Urinary bladder (tissue), 4 donors: Measurements from ENCODE around the gene MYO10. TPM values are rescaled to one million over a fixed set of nuclear protein-coding genes. Genes with fewer than 3 reads are reported as not detected.
"Not testable (repeated sequence)": the region's sequence is repeated elsewhere in the genome, so short reads cannot be mapped to it uniquely, and the experiment has no call there.

Experiments
- DNase-seq: peaks from one replicate; pipeline ENCODE4 v3.0.0-alpha.2; 2015; ENCODE audit errors: extremely low spot score
- H3K27ac ChIP-seq: one replicate; pipeline ENCODE4 v1.5.1; 2013; ENCODE audit warnings: low read depth, mild to moderate bottlenecking, moderate library complexity
- H3K36me3 ChIP-seq: one replicate; pipeline ENCODE4 v1.6.1; 2013; ENCODE audit warnings: mild to moderate bottlenecking, moderate library complexity; ENCODE audit not compliant: insufficient read depth
- H3K4me1 ChIP-seq: one replicate; pipeline ENCODE4 v1.6.1; 2013; ENCODE audit warnings: mild to moderate bottlenecking, moderate library complexity; ENCODE audit not compliant: insufficient read depth
- H3K4me3 ChIP-seq: one replicate; pipeline ENCODE4 v1.5.1; 2013; ENCODE audit warnings: low read depth, low read length
- WGBS: extraction: QIAGEN DNeasy Blood & Tissue Kit; methylation state at CpG from one replicate; pipeline ENCODE4 v1.1.7; 2013; 5-methylcytosine and 5-hydroxymethylcytosine counted together
- polyA plus RNA-seq: library from polyadenylated mRNA; stranded (reverse); fragments of 200-250 nt; gene quantifications from one replicate; pipeline ENCODE4 v1.2.3, GENCODE V29; 2013
- total RNA-seq: library from RNA; depleted of rRNA; stranded (reverse); fragments of >200 nt; gene quantifications from one replicate; pipeline ENCODE4 v1.2.3, GENCODE V29; 2014
- donor health status: healthy with polysubstance abuse.
- donor health status: healthy.

The MYO10 gene
- total and polyA plus RNA-seq, 2 donors: 4.3 to 21.3 TPM

DNA sequence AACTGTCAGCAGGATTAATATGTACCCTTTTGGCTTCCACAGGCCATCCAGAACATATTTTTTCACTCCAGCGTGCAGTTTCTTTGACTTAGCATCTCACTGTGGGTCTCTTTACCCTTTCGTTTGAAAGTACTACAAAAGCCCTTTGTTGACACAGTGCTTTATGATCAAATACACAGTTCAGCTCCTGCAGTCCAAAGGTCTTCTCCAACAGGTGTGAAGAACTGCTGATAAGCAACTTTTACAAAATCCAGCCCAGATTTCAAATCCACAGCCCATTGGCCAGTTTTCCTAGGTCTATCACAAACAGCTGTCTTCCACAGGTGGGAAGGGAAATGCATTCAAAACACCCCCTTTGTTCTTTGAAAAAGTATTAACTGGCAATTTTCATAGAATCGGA lies 54.8 kb downstream of the MYO10 start:
- WGBS: 77% methylated on average over 3 of the region's 3 CpGs
- Histone ChIP-seq H3K4me1 (no peaks in the 10 kb centered on the region), H3K36me3 (no peaks in the 10 kb centered on the region), H3K27ac (no peak overlapping the region), H3K4me3 (no peak overlapping the region)
- DNase-seq: no peak

DNA sequence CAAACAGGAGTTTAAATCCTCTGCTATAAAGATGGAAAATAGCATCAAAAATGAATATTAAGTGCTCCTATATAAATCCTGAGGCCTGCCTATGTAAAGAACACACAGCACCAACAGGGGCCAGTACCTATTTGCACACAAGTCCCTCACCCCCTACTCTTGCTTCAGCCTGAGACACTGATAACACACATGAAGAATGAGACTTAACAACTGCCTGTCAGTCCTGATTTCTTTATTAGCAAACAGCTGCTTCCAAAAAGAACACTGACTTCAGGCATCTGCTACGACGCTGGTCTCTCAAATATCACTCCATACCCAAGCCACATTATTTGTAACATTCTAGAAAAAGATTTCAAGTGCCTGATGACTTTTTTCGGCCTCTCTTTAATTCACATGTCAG lies 55.5 kb downstream of the MYO10 start:
- 89% methylated on average over 3 of the region's 3 CpGs for WGBS
- no peak overlapping the region for H3K27ac ChIP-seq
- no peaks in the 10 kb centered on the region for H3K36me3 ChIP-seq
- no peak overlapping the region for H3K4me3 ChIP-seq
- H3K4me1 ChIP-seq: no peaks in the 10 kb centered on the region
- no peak for DNase-seq

DNA sequence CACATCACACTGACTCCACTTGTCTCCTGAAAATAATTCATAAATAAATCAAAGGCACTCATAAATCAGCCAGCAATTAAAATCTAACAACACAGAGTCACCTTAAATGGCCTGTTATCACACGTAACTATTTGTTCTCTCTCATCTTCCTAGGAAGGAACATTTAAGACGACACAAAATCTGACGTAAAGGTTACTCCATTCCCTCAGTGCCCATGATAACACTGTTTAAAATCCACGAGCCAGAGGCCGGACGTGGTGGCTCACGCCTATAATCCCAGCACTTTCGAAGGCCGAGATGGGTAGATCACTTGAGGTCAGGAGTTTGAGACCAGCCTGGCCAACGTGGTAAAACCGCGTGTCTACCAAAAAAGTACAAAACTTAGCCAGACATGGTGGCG lies 56.4 kb downstream of the MYO10 start:
- 94% methylated on average over 13 of the region's 13 CpGs for WGBS
- no peak for DNase-seq
- no peaks in the 10 kb centered on the region for H3K36me3 ChIP-seq
- no peaks in the 10 kb centered on the region for H3K4me1 ChIP-seq
- no peak overlapping the region for H3K4me3 ChIP-seq
- H3K27ac ChIP-seq: no peak overlapping the region

- DNase-seq: no peak
- Histone ChIP-seq H3K4me1 (no peaks in the 10 kb centered on the region), H3K4me3 (no peak overlapping the region), H3K27ac (no peak overlapping the region), H3K36me3 (no peaks in the 10 kb centered on the region)
- 94% methylated on average over 1 of the region's 1 CpG for WGBS
Observed at GRCh38 chr5:16879191-16879590, 56.9 kb downstream of the MYO10 start.

GRCh38 chr5:16877267-16877935 lies 58.7 kb downstream of the MYO10 start:
- no peak for DNase-seq
- Histone ChIP-seq H3K4me3 (no peak overlapping the region), H3K4me1 (no peaks in the 10 kb centered on the region), H3K27ac (no peak overlapping the region), H3K36me3 (no peaks in the 10 kb centered on the region)
- 64% methylated on average over 9 of the region's 9 CpGs for WGBS

DNA sequence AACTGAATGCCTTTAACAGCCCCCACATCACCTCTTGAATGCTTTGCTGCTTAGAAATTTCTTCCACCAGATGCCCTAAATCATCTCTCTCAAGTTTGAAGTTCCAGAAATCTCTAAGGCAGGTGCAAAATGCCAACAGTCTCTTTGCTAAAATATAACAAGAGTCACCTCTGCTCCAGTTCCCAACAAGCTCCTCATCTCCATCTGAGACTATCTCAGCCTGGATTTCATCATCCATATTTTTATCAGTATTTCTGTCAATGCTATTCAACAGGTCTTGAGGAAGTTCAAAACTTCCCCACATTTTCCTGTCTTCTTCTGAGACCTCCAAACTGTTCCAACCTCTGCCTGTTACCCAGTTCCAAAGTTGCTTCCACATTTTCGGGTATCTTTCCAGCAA lies 61.7 kb downstream of the MYO10 start:
- not testable (repeated sequence) for H3K27ac ChIP-seq, H3K36me3 ChIP-seq, DNase-seq, H3K4me1 ChIP-seq, H3K4me3 ChIP-seq
- WGBS: 90% methylated on average over 1 of the region's 1 CpG

DNA sequence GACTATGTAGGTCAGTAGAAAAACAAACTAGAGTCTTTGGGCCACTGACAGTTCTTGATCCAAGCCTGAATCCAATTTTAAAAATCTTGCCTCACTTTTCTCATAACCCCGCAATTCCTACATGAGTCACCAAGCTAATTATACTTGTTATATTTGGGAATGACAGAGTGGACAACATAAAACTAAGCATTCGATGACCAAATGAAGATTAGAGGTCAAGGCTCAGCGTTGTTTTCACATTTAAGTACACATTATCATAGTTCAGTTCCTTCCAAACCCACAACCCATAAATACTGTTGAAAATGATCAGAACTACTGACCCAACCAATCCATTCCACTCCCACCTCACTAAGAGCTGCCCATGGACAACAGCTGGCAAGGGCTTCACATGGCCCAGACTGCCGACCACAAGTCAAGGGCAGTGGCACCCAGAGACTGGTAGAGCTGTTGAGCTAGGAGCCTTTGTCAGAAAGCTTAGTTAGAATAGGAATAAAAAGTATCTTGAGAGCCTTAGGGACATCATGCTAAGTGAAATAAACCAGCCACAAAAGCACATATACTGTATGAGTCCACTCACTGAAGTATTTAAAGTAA lies 64.2 kb downstream of the MYO10 start:
- H3K27ac ChIP-seq: no peak overlapping the region
- 79% methylated on average over 4 of the region's 4 CpGs for WGBS
- H3K36me3 ChIP-seq: no peaks in the 10 kb centered on the region
- H3K4me3 ChIP-seq: no peak overlapping the region
- peaks cover 1% of the 10 kb centered on the region for H3K4me1 ChIP-seq
- no peak for DNase-seq

DNA sequence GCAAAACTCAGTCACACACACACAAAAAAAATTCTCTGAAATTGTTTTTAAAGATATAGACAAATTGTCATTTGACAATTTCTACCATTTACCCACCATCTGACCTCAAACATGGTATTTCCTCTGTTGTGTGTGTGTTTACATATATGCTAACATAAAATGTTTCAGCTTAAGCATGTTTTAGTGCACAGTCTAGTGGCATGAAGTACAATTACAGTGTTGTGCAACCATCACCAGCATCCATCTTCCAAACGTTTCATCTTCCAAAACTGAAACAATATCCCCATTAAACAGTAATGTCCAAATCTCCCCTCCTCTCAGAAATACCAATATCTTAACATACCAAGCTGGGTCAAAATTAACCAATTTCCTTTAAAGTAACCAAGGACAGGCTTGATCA lies 65.2 kb downstream of the MYO10 start:
- Histone ChIP-seq H3K27ac (no peak overlapping the region), H3K4me3 (no peak overlapping the region), H3K36me3 (no peaks in the 10 kb centered on the region), H3K4me1 (peaks cover 1% of the 10 kb centered on the region)
- 74% methylated on average over 1 of the region's 1 CpG for WGBS
- DNase-seq: no peak

GRCh38 chr5:16869821-16870796 lies 66.0 kb downstream of the MYO10 start:
- DNase-seq: no peak
- whole genome bisulfite sequencing: 91% methylated on average over 15 of the region's 15 CpGs
- H3K27ac ChIP-seq: no peak overlapping the region
- H3K4me3 ChIP-seq: no peak overlapping the region
- H3K4me1 ChIP-seq: peaks cover 1% of the 10 kb centered on the region
- H3K36me3 ChIP-seq: no peaks in the 10 kb centered on the region

GRCh38 chr5:16867577-16867953 lies 68.5 kb downstream of the MYO10 start:
- Histone ChIP-seq H3K27ac (no peak overlapping the region), H3K36me3 (no peaks in the 10 kb centered on the region), H3K4me1 (peaks cover 1% of the 10 kb centered on the region), H3K4me3 (no peak overlapping the region)
- 94% methylated on average over 3 of the region's 3 CpGs for WGBS
- no peak for DNase-seq

DNA sequence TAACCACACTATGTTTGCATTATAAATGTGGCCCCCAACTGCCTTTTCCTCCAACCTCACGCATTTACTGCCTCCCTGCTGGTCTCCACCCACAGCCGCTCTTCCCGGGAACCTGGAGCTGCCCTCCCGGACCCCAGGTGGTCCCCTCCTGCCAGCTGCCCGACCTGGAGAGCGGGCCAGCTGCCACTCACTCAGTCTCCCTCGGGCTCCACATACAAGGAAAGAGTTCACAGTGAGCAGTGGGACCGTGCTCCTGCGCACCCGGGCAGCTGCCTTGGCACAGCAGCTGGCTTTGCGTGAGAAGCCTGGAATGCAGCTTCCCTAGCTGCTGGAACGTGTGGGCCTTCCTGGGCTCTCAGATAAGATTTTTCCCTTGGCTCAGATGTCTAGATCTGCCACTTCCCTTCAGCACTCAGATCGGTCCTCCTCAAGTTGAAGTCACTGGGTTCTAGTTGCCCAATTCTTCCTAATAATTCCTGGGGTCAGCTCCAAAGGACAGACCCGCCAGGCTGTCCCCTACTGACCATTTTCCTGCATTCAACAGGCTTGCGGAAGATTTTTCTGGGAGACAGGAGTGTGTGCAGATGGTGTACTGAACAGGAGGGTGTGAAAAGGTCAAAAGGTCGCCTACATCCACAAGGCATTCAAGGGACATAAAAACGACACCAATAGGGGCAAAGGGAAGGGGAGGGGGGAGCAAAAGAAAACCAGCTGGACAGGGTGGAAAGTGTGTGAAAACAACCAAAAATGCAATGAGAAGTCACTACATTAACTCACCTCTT lies 69.1 kb downstream of the MYO10 start:
- WGBS: 69% methylated on average over 17 of the region's 17 CpGs
- no peak overlapping the region for H3K27ac ChIP-seq
- peaks cover 1% of the 10 kb centered on the region for H3K4me1 ChIP-seq
- no peak overlapping the region for H3K4me3 ChIP-seq
- H3K36me3 ChIP-seq: no peaks in the 10 kb centered on the region
- no peak for DNase-seq

- no peaks in the 10 kb centered on the region for H3K36me3 ChIP-seq
- WGBS: 93% methylated on average over 4 of the region's 4 CpGs
- H3K4me1 ChIP-seq: no peaks in the 10 kb centered on the region
- H3K27ac ChIP-seq: no peak overlapping the region
- DNase-seq: no peak
- no peak overlapping the region for H3K4me3 ChIP-seq
Observed at GRCh38 chr5:16866273-16866672, 69.8 kb downstream of the MYO10 start.

DNA sequence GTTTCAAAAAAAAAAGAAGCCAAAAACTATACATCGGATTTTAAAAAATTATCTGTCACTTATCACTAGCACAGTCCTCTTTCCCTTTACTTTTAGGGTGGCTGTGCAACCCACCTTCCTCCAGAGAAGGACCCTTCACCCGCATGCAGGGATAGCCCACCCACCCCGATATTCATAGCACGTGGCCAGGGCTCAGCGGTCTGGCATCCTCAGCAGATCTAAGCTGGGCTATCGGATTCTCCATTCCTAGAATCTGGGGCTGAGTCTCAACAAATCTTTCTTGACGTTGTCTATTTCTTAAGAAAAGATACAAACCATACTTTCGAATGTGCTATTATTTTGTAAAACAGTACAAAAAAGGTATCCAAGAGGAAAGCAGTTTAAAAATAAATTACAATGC lies 70.9 kb downstream of the MYO10 start:
- DNase-seq: no peak
- 61% methylated on average over 8 of the region's 8 CpGs for WGBS
- H3K4me1 ChIP-seq: no peaks in the 10 kb centered on the region
- H3K27ac ChIP-seq: no peak overlapping the region
- no peak overlapping the region for H3K4me3 ChIP-seq
- no peaks in the 10 kb centered on the region for H3K36me3 ChIP-seq
